K562 (cell line): Measurements from ENCODE around the gene GRIN2D. TPM values are rescaled to one million over a fixed set of nuclear protein-coding genes. Genes with fewer than 3 reads are reported as not detected.
A peak's percentile ranks its signal among the peaks of the same experiment; 100 is the strongest.

ENCODE experiments used
- ATAC-seq: fragments of 200-7000 bp; cut with Tn5 transposase; 3 replicates; pipeline ENCODE4 v1.9.1; 2020; ENCODE audit warnings: moderate library complexity
- BruUV-seq: library from RNA; stranded (reverse); fragments of 400-500 nt; replicated peaks from 2 replicates; lab custom pipeline; 2021; lab: Mats Ljungman, UMichigan
- CTCF ChIA-PET: fragments of 300-600 bp; formaldehyde crosslinking; extraction: SDS; loops from one replicate; lab custom pipeline; 2021; ENCODE audit warnings: low intra/inter-chr PET ratio; lab: Yijun Ruan, JAX
- POLR2A ChIA-PET: fragments of 300-600, 350-650 bp; sonication (Branson Sonifier 250); formaldehyde crosslinking; extraction: SDS; loops from one replicate; lab custom pipeline; 2021; ENCODE audit warnings: antibody characterized with exemption, inconsistent platforms; lab: Yijun Ruan, JAX
- DNase-seq, 4 experiments: peaks; one replicate each; pipeline versions ENCODE4 v3.0.0 to v3.0.0-alpha.2; 2011 to 2018; ENCODE audit warnings: low spot score in 3 of 4, mixed read lengths in 3 of 4; ENCODE audit errors: extremely low read depth in 1 of 4
- FAIRE-seq: peaks from 2 replicates; lab custom pipeline; 2011; peaks lifted over from hg19 to GRCh38; lab: Jason Lieb, UNC
- H2AFZ ChIP-seq: 2 replicates; pipeline ENCODE4 v1.6.0; 2011; ENCODE audit warnings: low read depth, low read length, control low read depth, inconsistent platforms
- H3K27ac ChIP-seq: fragments of 200-600 bp; 3 replicates; pipeline ENCODE4 v1.8.0; 2011; ENCODE audit warnings: low read depth, mild to moderate bottlenecking, control low read depth, inconsistent platforms, low read length, moderate library complexity, mixed read lengths; ENCODE audit errors: extremely low read depth
- H3K27me3 ChIP-seq, 2 experiments: fragments of 300-600 bp in 1 of 2; 2 replicates in 1 of 2; 3 replicates in 1 of 2; pipeline versions ENCODE4 v1.6.0 to v1.8.0; 2011; ENCODE audit warnings: inconsistent platforms in 2 of 2, low read length in 2 of 2, mild to moderate bottlenecking in 1 of 2, mixed read lengths in 1 of 2, moderate library complexity in 1 of 2; ENCODE audit not compliant: control insufficient read depth in 2 of 2, insufficient read depth in 2 of 2
- H3K36me3 ChIP-seq: fragments of 300-600 bp; 3 replicates; pipeline ENCODE4 v1.8.0; 2011; ENCODE audit warnings: mild to moderate bottlenecking, low read length, inconsistent platforms; ENCODE audit not compliant: control insufficient read depth, insufficient read depth
- H3K4me1 ChIP-seq, 2 experiments: fragments of 200-600 bp in 1 of 2; replicated peaks in 1 of 2; 2 replicates in 1 of 2; 3 replicates in 1 of 2; pipeline versions ENCODE4 v1.5.1 to v1.8.0; 2011; ENCODE audit warnings: inconsistent platforms in 2 of 2, low read length in 2 of 2, mild to moderate bottlenecking in 1 of 2, mixed read lengths in 1 of 2, moderate library complexity in 1 of 2; ENCODE audit not compliant: control insufficient read depth in 2 of 2, insufficient read depth in 2 of 2
- H3K4me2 ChIP-seq: 2 replicates; pipeline ENCODE4 v1.6.1; 2011; ENCODE audit warnings: low read length, control low read depth, inconsistent platforms, mixed read lengths; ENCODE audit not compliant: insufficient read depth
- H3K4me3 ChIP-seq: fragments of 200-600 bp; sonication (generic), shearing (Covaris generic); 2 replicates; pipeline ENCODE4 v1.5.1; 2016; ENCODE audit warnings: control low read depth, inconsistent platforms
- H3K79me2 ChIP-seq: fragments of 200-600 bp; 3 replicates; pipeline ENCODE4 v1.8.0; 2011; ENCODE audit warnings: low read length, inconsistent platforms; ENCODE audit not compliant: control insufficient read depth, insufficient read depth
- H3K9ac ChIP-seq, 2 experiments: 2 replicates each; pipeline versions ENCODE4 v1.6.0 to v1.6.1; 2011; ENCODE audit warnings: low read depth in 2 of 2, low read length in 2 of 2, control low read depth in 1 of 2, inconsistent platforms in 1 of 2, mild to moderate bottlenecking in 1 of 2, mixed read lengths in 1 of 2; ENCODE audit not compliant: insufficient read depth in 1 of 2
- H3K9me1 ChIP-seq: one replicate; pipeline ENCODE4 v1.6.0; 2011; ENCODE audit warnings: inconsistent platforms, mild to moderate bottlenecking, low read length, moderate library complexity; ENCODE audit not compliant: control insufficient read depth, insufficient read depth
- H3K9me3 ChIP-seq: replicated peaks from 2 replicates; pipeline ENCODE4 v1.5.1; 2011; ENCODE audit warnings: low read depth, low read length, inconsistent platforms; ENCODE audit not compliant: control insufficient read depth, insufficient read depth
- H4K20me1 ChIP-seq: replicated peaks from 2 replicates; pipeline ENCODE4 v1.6.1; 2011; ENCODE audit warnings: low read length, inconsistent platforms, mixed read lengths; ENCODE audit not compliant: control insufficient read depth, insufficient read depth
- CHCHD3 ChIP-seq: fragments of 250-450 bp; sonication (Bioruptor Pico); IDR thresholded peaks from 2 replicates; pipeline ENCODE4 v2.1.2; 2022; ENCODE audit warnings: mild to moderate bottlenecking
- DDX20 ChIP-seq: fragments of 450-650 bp; IDR thresholded peaks from 2 replicates; pipeline ENCODE4 v1.6.1; 2016; ENCODE audit warnings: missing genetic modification characterization, low read depth, mild to moderate bottlenecking, missing compliant biosample characterization, moderate library complexity
- FIP1L1 ChIP-seq: fragments of 200-400 bp; formaldehyde crosslinking; IDR thresholded peaks from 2 replicates; pipeline ENCODE4 v1.6.1; 2018; ENCODE audit warnings: mild to moderate bottlenecking, low read depth, low read length; ENCODE audit not compliant: poor library complexity, severe bottlenecking
- HMGN3 ChIP-seq: IDR thresholded peaks from 2 replicates; pipeline ENCODE4 v1.6.1; 2011; ENCODE audit warnings: borderline replicate concordance, low read depth, mild to moderate bottlenecking, mixed read lengths, low read length; ENCODE audit not compliant: insufficient read length; ENCODE audit errors: extremely low read depth
- MAX ChIP-seq: sonication (generic); formaldehyde crosslinking; IDR thresholded peaks from 2 replicates; pipeline ENCODE4 v1.9.0; 2022; ENCODE audit warnings: mild to moderate bottlenecking, missing genetic modification reagents
- TAF1 ChIP-seq: IDR thresholded peaks from 2 replicates; pipeline ENCODE4 v1.6.1; 2011; ENCODE audit warnings: mild to moderate bottlenecking, low read length, moderate library complexity; ENCODE audit not compliant: insufficient read depth, control insufficient read depth, severe bottlenecking; ENCODE audit errors: extremely low read depth
- TCF15 ChIP-seq: fragments of 250-450 bp; sonication (Bioruptor Pico); IDR thresholded peaks from 2 replicates; pipeline ENCODE4 v1.8.0; 2022; ENCODE audit warnings: moderate library complexity, mild to moderate bottlenecking, inconsistent platforms
- ZBTB11 ChIP-seq, 3 experiments: fragments of 200-800 bp in 1 of 3; fragments of 250-450 bp in 1 of 3; fragments of 450-650 bp in 1 of 3; sonication (Bioruptor Pico) in 1 of 3; sonication (Bioruptor generic) in 1 of 3; formaldehyde crosslinking in 1 of 3; IDR thresholded peaks; 2 replicates each; pipeline versions ENCODE4 v1.6.1 to v1.8.0; 2016 to 2022; ENCODE audit warnings: mild to moderate bottlenecking in 2 of 3, missing genetic modification characterization in 2 of 3, missing compliant biosample characterization in 1 of 3, moderate library complexity in 1 of 3
- ZBTB33 ChIP-seq: sonication (generic); formaldehyde crosslinking; IDR thresholded peaks from 2 replicates; pipeline ENCODE4 v1.8.1; 2023; ENCODE audit warnings: mild to moderate bottlenecking, missing genetic modification reagents
- ZNF395 ChIP-seq: fragments of 200-800 bp; sonication (Bioruptor generic); IDR thresholded peaks from 2 replicates; pipeline ENCODE4 v1.6.1; 2017; ENCODE audit warnings: missing genetic modification characterization, missing compliant biosample characterization
- ZSCAN29 ChIP-seq: fragments of 450-650 bp; IDR thresholded peaks from 2 replicates; pipeline ENCODE4 v1.6.1; 2017
- WGBS: fragments of 100-300 bp; shearing (Covaris generic); methylation state at CpG from one replicate; pipeline ENCODE4 v1.1.6; 2016; ENCODE audit warnings: low coverage, mixed read lengths; ENCODE audit not compliant: insufficient coverage; ENCODE audit errors: missing lambda C conversion rate; 5-methylcytosine and 5-hydroxymethylcytosine counted together
- in situ Hi-C: fragments of 300-500 bp; cut with MboI; formaldehyde crosslinking; loops from 4 replicates; pipeline ENCODE4 v1.15.0; 2018; ENCODE audit warnings: inconsistent platforms, mixed read lengths
- intact Hi-C: fragments of 100-400 bp; cut with micrococcal nuclease; formaldehyde crosslinking; loops from 2 replicates; pipeline ENCODE4 v1.14.2; 2022
- polyA plus RNA-seq, 8 experiments: library from polyadenylated mRNA; depleted of rRNA in 4 of 8; stranded (reverse) in 5 of 8; unstranded in 3 of 8; fragments of >200 nt; fragmentation: Nextera tagmentation in 2 of 8; fragmentation: Illumina TruSeq in 1 of 8; extraction: Ambion mirVana in 2 of 8; extraction: Trizol in 1 of 8; gene quantifications; 2 replicates each; pipeline versions ENCODE4 v1.2.1 to v1.2.3, GENCODE V29; 2011 to 2014; ENCODE audit warnings: inconsistent platforms in 1 of 8, missing spikeins in 1 of 8
- total RNA-seq, 7 experiments: library from RNA; depleted of rRNA in 6 of 7; stranded (reverse); fragments of >200 nt in 6 of 7; fragmentation: Illumina TruSeq in 2 of 7; extraction: Trizol in 2 of 7; gene quantifications; 2 replicates each; pipeline versions ENCODE4 v1.2.1 to v1.2.3, GENCODE V29; 2011 to 2021; ENCODE audit warnings: low replicate concordance in 1 of 7

GRIN2D gene
- total and polyA plus RNA-seq, 9 of the 15 experiments (the other 6 are each of a cell fraction or from before 2014, with no cell fraction given): 0.32 to 31.5 (median 1.8) TPM

GRCh38 chr19:48394331-48395169 is 1.1 kb downstream of the GRIN2D start:
- ATAC-seq (no peak), FAIRE-seq (no peak), DNase-seq (no peak)
- 38% methylated on average over 16 of the region's 38 CpGs for WGBS
- H3K79me2 ChIP-seq: peaks cover 33% of the 10 kb centered on the region
- intact Hi-C loops: loop anchor here (10.0 kb wide), 2 partner anchors 70 to 100 kb away; partner anchors contain the start of gene EMP3
- BruUV-seq: no TSS peak
- no peaks in the 10 kb centered on the region for H3K9me3 ChIP-seq
- peaks cover 30 to 89% of the 10 kb centered on the region in 2 experiments for H3K4me1 ChIP-seq
- H3K9ac ChIP-seq: peak overlapping the region; percentile 51 to 91; a peak in 3 of 4 replicates
- H3K4me3 ChIP-seq: peak overlapping the region; percentile 31; the same call in 1 of the 2 replicates
- H3K4me2 ChIP-seq: peak overlapping the region; percentile 63
- H3K27me3 ChIP-seq: no peaks in the 10 kb centered on the region
- in situ Hi-C loops: no loop called here
- ChIA-PET POLR2A (interaction anchor here (0.5 to 0.6 kb wide), 2 partner anchors 25 to 222 kb away, joined by 3 read pairs; no protein-coding TSS in a partner anchor), CTCF (no interaction called here)
- peak overlapping the region; percentile 50; the same call in 2 of the 3 replicates for H3K27ac ChIP-seq
- no peaks in the 10 kb centered on the region for H3K9me1 ChIP-seq
- H2AFZ ChIP-seq: peak overlapping the region; percentile 78
- no peaks in the 10 kb centered on the region for H4K20me1 ChIP-seq
- H3K36me3 ChIP-seq: no peaks in the 10 kb centered on the region; the same call in 1 of the 3 replicates
- peak; percentile 7 for TF ChIP-seq TAF1
- no peak for TF ChIP-seq DDX20 (tag)
- TF ChIP-seq MAX: peak; percentile 17; the same call in 1 of the 2 replicates
- TF ChIP-seq FIP1L1: no peak
- TF ChIP-seq HMGN3: peak; percentile 17
- TF ChIP-seq ZNF395 (CRISPR knock-in tag): no peak
- no peak for TF ChIP-seq TCF15 (CRISPR knock-in tag)
- no peak for TF ChIP-seq CHCHD3 (CRISPR knock-in tag)
- TF ChIP-seq ZBTB33 (CRISPR knock-in tag): peak; percentile 71
- no peak for TF ChIP-seq ZBTB11 (CRISPR knock-in tag; IDR thresholded peaks at IDR 0.05)
- TF ChIP-seq ZSCAN29: no peak
